HCT116 (cell line): ENCODE results near the gene TCEANC. TPM values are rescaled to one million over a fixed set of nuclear protein-coding genes. Genes with fewer than 3 reads are reported as not detected.

ENCODE experiments used
- ATAC-seq: fragments of 200-7000 bp; cut with Tn5 transposase; 2 replicates; pipeline ENCODE4 v1.9.1; 2020; ENCODE audit warnings: mild to moderate bottlenecking, moderate library complexity
- BruUV-seq: library from RNA; stranded (reverse); fragments of 400-500 nt; replicated peaks from 2 replicates; lab custom pipeline; 2021; lab: Mats Ljungman, UMichigan
- CTCF ChIA-PET: fragments of 300-600 bp; sonication (Branson Sonifier 250); formaldehyde crosslinking; loops from one replicate; lab custom pipeline; 2021; ENCODE audit warnings: antibody characterized with exemption; lab: Charles Lee
- POLR2A ChIA-PET: fragments of 300-600, 350-600 bp; sonication (Branson Sonifier 250); formaldehyde crosslinking; loops from one replicate; lab custom pipeline; 2021; ENCODE audit warnings: antibody characterized with exemption; lab: Charles Lee
- RAD21 ChIA-PET, 2 experiments: fragments of 300-600 bp; sonication (Branson Sonifier 250); formaldehyde crosslinking; loops; one replicate each; lab custom pipeline; 2023; ENCODE audit warnings: low total read pairs in 2 of 2; ENCODE audit not compliant: uncharacterized antibody in 2 of 2, unreplicated experiment in 2 of 2, low non-redundant PET in 1 of 2; lab: Charles Lee
- DNase-seq: peaks from one replicate; pipeline ENCODE4 v3.0.0-alpha.2; 2010; ENCODE audit warnings: low read depth, low spot score
- H2AFZ ChIP-seq: fragments of 200-600 bp; shearing (Covaris generic), sonication (generic); 2 replicates; pipeline ENCODE4 v1.6.1; 2017; ENCODE audit warnings: low read depth, mixed run types, mixed read lengths, antibody characterized with exemption, low read length; ENCODE audit not compliant: poor library complexity, severe bottlenecking
- H3K27ac ChIP-seq: 2 replicates; pipeline ENCODE4 v1.5.1; 2012; ENCODE audit warnings: low read depth, low read length
- H3K27me3 ChIP-seq: fragments of 200-600 bp; sonication (generic); 2 replicates; pipeline ENCODE4 v1.6.1; 2016; ENCODE audit warnings: mixed run types, low read length, mixed read lengths; ENCODE audit not compliant: insufficient read depth
- H3K36me3 ChIP-seq, 2 experiments: fragments of 200-500 bp in 1 of 2; fragments of 200-600 bp in 1 of 2; sonication (Bioruptor generic) in 1 of 2; sonication (generic) in 1 of 2; 2 replicates each; pipeline versions ENCODE4 v1.5.1 to v1.6.1; 2014 to 2016; ENCODE audit warnings: low read length in 2 of 2, inconsistent platforms in 1 of 2, mixed read lengths in 1 of 2, mixed run types in 1 of 2; ENCODE audit not compliant: insufficient read depth in 2 of 2, control insufficient read depth in 1 of 2
- H3K4me1 ChIP-seq, 2 experiments: fragments of 200-600 bp in 1 of 2; sonication (generic) in 1 of 2; 2 replicates each; pipeline versions ENCODE4 v1.5.1 to v1.6.1; 2012 to 2017; ENCODE audit warnings: low read length in 2 of 2, inconsistent platforms in 1 of 2, mild to moderate bottlenecking in 1 of 2, mixed read lengths in 1 of 2, mixed run types in 1 of 2, moderate library complexity in 1 of 2; ENCODE audit not compliant: insufficient read depth in 2 of 2, control insufficient read depth in 1 of 2
- H3K4me2 ChIP-seq: fragments of 200-600 bp; sonication (generic); 2 replicates; pipeline ENCODE4 v1.6.1; 2017; ENCODE audit warnings: mixed run types, low read length, mixed read lengths
- H3K4me3 ChIP-seq, 2 experiments: fragments of 200-600 bp in 1 of 2; sonication (generic) in 1 of 2; replicated peaks in 1 of 2; 2 replicates each; pipeline ENCODE4 v1.5.1; 2011 to 2016; ENCODE audit warnings: low read length in 2 of 2, control low read depth in 1 of 2, low read depth in 1 of 2, mild to moderate bottlenecking in 1 of 2, mixed read lengths in 1 of 2, mixed run types in 1 of 2
- H3K79me2 ChIP-seq: fragments of 200-600 bp; sonication (generic); 2 replicates; pipeline ENCODE4 v1.6.1; 2017; ENCODE audit warnings: mild to moderate bottlenecking, mixed run types, low read length, moderate library complexity, mixed read lengths; ENCODE audit not compliant: insufficient read depth
- H3K9ac ChIP-seq: fragments of 200-600 bp; sonication (generic); 2 replicates; pipeline ENCODE4 v1.6.1; 2016; ENCODE audit warnings: low read length, mixed read lengths
- H3K9me2 ChIP-seq: fragments of 200-600 bp; sonication (generic), shearing (Covaris generic); 2 replicates; pipeline ENCODE4 v1.6.1; 2017; ENCODE audit warnings: mixed run types, mild to moderate bottlenecking, moderate library complexity; ENCODE audit not compliant: insufficient read depth
- H3K9me3 ChIP-seq, 2 experiments: fragments of 200-500 bp in 1 of 2; fragments of 200-600 bp in 1 of 2; sonication (Bioruptor generic) in 1 of 2; sonication (generic) in 1 of 2; 2 replicates each; pipeline ENCODE4 v1.6.1; 2014 to 2017; ENCODE audit warnings: low read length in 2 of 2, mixed read lengths in 2 of 2, inconsistent platforms in 1 of 2, low read depth in 1 of 2, mild to moderate bottlenecking in 1 of 2, mixed run types in 1 of 2, moderate library complexity in 1 of 2; ENCODE audit not compliant: control insufficient read depth in 1 of 2, insufficient read depth in 1 of 2
- H4K20me1 ChIP-seq: fragments of 200-600 bp; sonication (generic), shearing (Covaris generic); 2 replicates; pipeline ENCODE4 v1.6.1; 2017; ENCODE audit warnings: mixed run types, mild to moderate bottlenecking, moderate library complexity; ENCODE audit not compliant: insufficient read depth
- FOSL1 ChIP-seq: IDR thresholded peaks from 2 replicates; pipeline ENCODE4 v1.6.1; 2012; ENCODE audit warnings: low read depth
- JUND ChIP-seq: IDR thresholded peaks from 2 replicates; pipeline ENCODE4 v1.6.1; 2012
- POLR2AphosphoS5 ChIP-seq: IDR thresholded peaks from 2 replicates; pipeline ENCODE4 v1.6.1; 2011; ENCODE audit warnings: mild to moderate bottlenecking, low read depth, low read length, moderate library complexity
- SP1 ChIP-seq: IDR thresholded peaks from 2 replicates; pipeline ENCODE4 v1.6.1; 2012; ENCODE audit warnings: low read depth
- ZNF274 ChIP-seq: fragments of 200-500 bp; sonication (Bioruptor generic); IDR thresholded peaks from 2 replicates; pipeline ENCODE4 v1.6.1; 2014; ENCODE audit warnings: mild to moderate bottlenecking, low read depth, low read length, inconsistent platforms
- intact Hi-C: fragments of 100-400 bp; cut with micrococcal nuclease; formaldehyde crosslinking; loops from 2 replicates; pipeline ENCODE4 v1.10.0; 2022
- total RNA-seq: library from RNA; stranded (reverse); gene quantifications from one replicate; pipeline ENCODE4 v1.2.1, GENCODE V29; 2021; ENCODE audit not compliant: unreplicated experiment
- TF ChIP-seq, protein P1 (sequence below): IDR thresholded peaks from 2 replicates; pipeline ENCODE4 v1.6.1; 2012
- TF ChIP-seq, protein P2 (sequence below), 3 experiments: fragments of 200-600 bp in 1 of 3; sonication (generic) in 1 of 3; IDR thresholded peaks in 2 of 3; conservative IDR thresholded peaks in 1 of 3; 2 replicates each; pipeline ENCODE4 v1.5.1; 2012 to 2017; ENCODE audit warnings: low read depth in 2 of 3, low read length in 2 of 3, antibody characterized with exemption in 1 of 3, borderline replicate concordance in 1 of 3, control low read depth in 1 of 3, mild to moderate bottlenecking in 1 of 3, mixed read lengths in 1 of 3, mixed run types in 1 of 3, moderate library complexity in 1 of 3; ENCODE audit not compliant: insufficient read depth in 1 of 3

TCEANC gene
- total RNA-seq, 1 experiment from 2014 or later, result 1.2 TPM

DNA sequence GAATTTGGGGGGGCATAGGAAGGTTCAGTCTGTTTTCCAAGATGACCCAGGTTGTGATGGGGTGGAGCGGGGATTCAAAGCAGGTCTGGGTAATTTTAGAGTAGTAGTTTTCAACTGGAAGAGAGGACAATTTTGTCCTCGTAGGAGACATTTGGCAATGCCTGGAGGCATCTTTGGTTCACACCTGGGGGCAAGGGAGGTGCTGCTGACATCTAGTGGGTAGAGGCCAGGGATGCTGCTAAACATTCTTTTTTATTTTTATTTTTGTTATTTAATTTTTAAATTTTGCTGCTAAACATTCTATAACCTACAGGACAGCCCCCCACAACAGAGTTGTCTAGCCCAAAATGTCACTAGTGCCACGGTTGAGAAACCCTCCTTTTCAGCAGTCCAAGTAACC lies 37.9 kb downstream of the TCEANC start (continued):
- TF ChIP-seq, protein P1, sequence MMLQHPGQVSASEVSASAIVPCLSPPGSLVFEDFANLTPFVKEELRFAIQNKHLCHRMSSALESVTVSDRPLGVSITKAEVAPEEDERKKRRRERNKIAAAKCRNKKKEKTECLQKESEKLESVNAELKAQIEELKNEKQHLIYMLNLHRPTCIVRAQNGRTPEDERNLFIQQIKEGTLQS, result no peak
- TF ChIP-seq POLR2AphosphoS5 (no peak), ZNF274 (no peak)
- TF ChIP-seq, all 23 proteins: peak for 2

DNA sequence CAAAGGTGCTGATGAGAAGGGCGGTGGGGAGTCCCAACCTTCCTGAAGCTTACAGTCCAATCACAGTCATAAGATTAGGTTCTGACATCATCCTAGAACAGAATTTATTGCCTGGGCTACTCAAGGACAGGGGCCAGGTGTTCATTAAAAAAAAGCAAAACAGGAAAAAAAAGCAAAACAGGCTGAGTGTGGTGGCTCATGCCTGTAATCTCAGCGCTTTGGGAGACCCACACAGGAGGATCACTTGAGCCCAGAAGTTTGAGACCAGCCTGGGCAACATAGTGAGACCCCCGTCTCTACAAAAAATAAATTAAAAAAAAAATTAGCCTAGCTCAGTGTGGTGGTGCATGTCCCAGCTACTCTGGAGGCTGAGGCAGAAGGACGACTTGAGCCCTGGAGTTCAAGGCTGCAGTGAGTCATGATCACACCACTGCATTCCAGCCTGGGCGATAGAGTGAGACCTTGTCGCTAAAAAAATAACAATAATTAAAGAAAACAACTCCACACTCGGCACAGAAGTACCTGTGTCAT lies 39.0 kb downstream of the TCEANC start:
- no TSS peak for BruUV-seq
- intact Hi-C loops, result loop anchor here (2.0 to 5.0 kb wide), 2 partner anchors 33 to 40 kb away; partner anchors contain the start of genes OFD1 and TRAPPC2
- H3K9me2 ChIP-seq, result no peaks in the 10 kb centered on the region
- H2AFZ ChIP-seq, result no peak overlapping the region
- peak overlapping the region; percentile 87 for H3K4me2 ChIP-seq
- peaks cover 76% of the 10 kb centered on the region for H3K79me2 ChIP-seq
- peak overlapping the region; percentile 34 for H3K9ac ChIP-seq
- H3K4me1 ChIP-seq, result peaks cover 40 to 56% of the 10 kb centered on the region in 2 experiments
- ChIA-PET POLR2A (no interaction called here), RAD21 (no interaction called here), CTCF (interaction anchor here (1.7 kb wide), 2 partner anchors 33 to 185 kb away, joined by 5 to 7 read pairs; no protein-coding TSS in a partner anchor)
- H3K27ac ChIP-seq, result peak overlapping the region; percentile 73
- ATAC-seq, result peak; percentile 56
- H3K36me3 ChIP-seq, result no peaks in the 10 kb centered on the region
- peak overlapping the region; percentile 13 to 31; a peak in 2 of 4 replicates for H3K4me3 ChIP-seq
- TF ChIP-seq SP1 (peak; percentile 19; the same call in 1 of the 2 replicates), FOSL1 (peak; percentile 39; the same call in 1 of the 2 replicates), JUND (peak; percentile 26)
- TF ChIP-seq, protein P2, sequence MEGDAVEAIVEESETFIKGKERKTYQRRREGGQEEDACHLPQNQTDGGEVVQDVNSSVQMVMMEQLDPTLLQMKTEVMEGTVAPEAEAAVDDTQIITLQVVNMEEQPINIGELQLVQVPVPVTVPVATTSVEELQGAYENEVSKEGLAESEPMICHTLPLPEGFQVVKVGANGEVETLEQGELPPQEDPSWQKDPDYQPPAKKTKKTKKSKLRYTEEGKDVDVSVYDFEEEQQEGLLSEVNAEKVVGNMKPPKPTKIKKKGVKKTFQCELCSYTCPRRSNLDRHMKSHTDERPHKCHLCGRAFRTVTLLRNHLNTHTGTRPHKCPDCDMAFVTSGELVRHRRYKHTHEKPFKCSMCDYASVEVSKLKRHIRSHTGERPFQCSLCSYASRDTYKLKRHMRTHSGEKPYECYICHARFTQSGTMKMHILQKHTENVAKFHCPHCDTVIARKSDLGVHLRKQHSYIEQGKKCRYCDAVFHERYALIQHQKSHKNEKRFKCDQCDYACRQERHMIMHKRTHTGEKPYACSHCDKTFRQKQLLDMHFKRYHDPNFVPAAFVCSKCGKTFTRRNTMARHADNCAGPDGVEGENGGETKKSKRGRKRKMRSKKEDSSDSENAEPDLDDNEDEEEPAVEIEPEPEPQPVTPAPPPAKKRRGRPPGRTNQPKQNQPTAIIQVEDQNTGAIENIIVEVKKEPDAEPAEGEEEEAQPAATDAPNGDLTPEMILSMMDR (IDR thresholded peaks at IDR 0.05 in 2 of 3, conservative IDR thresholded peaks at IDR 0.05 in 1 of 3; ENCODE audit: borderline replicate concordance in 1 of 3, insufficient read depth in 1 of 3, low read depth in 2 of 3, low read length in 2 of 3), result no peak
- no peaks in the 10 kb centered on the region for H3K9me3 ChIP-seq
- no peak for DNase-seq
- H4K20me1 ChIP-seq, result 0 out of 2 replicates have a peak, but pooled peaks cover 4% of the 10 kb centered on the region
- no peaks in the 10 kb centered on the region for H3K27me3 ChIP-seq
